Measurements from ENCODE around the gene CTNNA3. TPM values are rescaled to one million over a fixed set of nuclear protein-coding genes. Genes with fewer than 3 reads are reported as not detected.

The CTNNA3 gene
- polyA plus RNA-seq, 1 experiment = 0.26 TPM

DNA sequence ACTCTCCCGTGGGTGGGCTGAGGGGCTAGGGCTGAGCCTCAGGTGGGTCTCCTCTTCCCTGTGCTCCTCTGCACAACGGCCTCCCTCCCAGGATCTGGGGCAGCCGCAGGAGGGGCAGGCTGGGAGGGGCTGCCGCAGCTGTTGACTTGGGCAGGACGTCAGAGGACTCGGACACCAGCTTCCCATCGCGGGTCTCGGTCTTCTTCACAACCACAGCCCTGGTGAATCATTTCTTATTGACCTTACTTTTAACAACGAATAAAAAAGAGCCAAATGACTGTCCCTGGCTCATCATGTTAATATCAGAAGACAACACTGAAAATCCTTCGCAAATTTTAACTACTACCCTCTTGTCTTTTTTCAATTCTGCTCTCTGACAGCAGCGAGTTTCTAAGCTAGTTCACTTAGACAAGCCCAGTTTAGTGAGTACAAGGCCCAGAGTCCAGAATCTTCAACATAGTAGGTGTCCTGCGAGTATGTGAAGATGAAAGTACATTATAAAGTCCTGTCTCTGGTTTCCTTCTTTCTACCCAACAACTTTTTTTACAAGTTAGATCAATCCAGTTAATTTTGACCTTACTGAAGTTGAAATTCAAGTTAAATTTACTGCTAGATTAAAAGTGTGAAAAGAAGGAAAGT is 32.4 kb downstream of the CTNNA3 start:
- Histone ChIP-seq H3K27me3 (ENCODE audit: control insufficient read depth, insufficient read depth, low read length) (no peaks in the 10 kb centered on the region), H3K4me3 (ENCODE audit: low read depth, low read length) (no peak overlapping the region), H3K27ac (ENCODE audit: low read depth, low read length) (no peak overlapping the region), H3K9me3 (ENCODE audit: control insufficient read depth, insufficient read depth, low read length) (no peaks in the 10 kb centered on the region)
- ChIA-PET POLR2A (no interaction called here), CTCF (interaction anchor here (0.5 to 5.6 kb wide), 4 partner anchors 34 to 146 kb away, joined by 3 to 87 read pairs (median 16); partner anchors contain the start of gene CTNNA3)
- no peak for DNase-seq (ENCODE audit: low read depth, low spot score)
- TF ChIP-seq, protein P1, sequence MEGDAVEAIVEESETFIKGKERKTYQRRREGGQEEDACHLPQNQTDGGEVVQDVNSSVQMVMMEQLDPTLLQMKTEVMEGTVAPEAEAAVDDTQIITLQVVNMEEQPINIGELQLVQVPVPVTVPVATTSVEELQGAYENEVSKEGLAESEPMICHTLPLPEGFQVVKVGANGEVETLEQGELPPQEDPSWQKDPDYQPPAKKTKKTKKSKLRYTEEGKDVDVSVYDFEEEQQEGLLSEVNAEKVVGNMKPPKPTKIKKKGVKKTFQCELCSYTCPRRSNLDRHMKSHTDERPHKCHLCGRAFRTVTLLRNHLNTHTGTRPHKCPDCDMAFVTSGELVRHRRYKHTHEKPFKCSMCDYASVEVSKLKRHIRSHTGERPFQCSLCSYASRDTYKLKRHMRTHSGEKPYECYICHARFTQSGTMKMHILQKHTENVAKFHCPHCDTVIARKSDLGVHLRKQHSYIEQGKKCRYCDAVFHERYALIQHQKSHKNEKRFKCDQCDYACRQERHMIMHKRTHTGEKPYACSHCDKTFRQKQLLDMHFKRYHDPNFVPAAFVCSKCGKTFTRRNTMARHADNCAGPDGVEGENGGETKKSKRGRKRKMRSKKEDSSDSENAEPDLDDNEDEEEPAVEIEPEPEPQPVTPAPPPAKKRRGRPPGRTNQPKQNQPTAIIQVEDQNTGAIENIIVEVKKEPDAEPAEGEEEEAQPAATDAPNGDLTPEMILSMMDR (IDR thresholded peaks at IDR 0.05; ENCODE audit: low read depth, low read length) = no peak

DNA sequence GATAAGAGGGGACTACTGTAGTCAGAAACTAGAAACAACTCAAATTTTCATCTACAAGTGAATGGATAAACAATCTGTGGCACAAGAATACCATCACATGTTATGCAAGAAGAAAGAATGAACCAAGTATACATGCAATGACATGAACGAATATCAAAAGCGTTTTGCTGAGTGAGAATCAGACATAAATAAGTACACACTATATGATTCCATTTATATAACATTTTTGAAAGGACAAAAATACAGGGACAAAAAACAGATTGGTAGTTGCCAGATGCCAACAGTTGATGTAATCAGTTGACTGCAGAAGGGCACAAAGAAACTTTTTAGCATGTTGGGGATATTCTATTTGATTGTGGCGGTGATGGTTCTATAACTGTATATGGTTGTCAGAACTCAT is 33.6 kb downstream of the CTNNA3 start:
- no peak for DNase-seq (ENCODE audit: low read depth, low spot score)

DNA sequence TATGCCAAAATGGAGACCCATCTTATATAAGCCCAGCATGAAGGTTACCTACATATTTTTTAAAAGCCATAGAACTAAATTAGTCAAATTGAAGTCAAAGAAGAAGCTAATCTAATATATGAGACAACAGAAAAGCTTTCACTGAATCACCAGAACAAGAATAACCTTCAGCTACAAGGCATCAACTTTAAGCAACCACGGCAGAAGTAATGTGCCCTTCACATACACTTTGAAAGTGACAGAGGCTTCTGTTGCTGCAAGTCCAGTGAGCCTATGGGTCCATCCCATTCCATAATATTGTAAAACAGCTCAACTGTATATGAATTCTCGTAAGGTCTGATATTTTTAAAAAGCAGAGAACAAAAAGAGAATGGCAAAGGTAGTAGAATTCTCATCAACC is 36.5 kb downstream of the CTNNA3 start:
- no peaks in the 10 kb centered on the region for H3K27me3 ChIP-seq (ENCODE audit: control insufficient read depth, insufficient read depth, low read length)
- ChIA-PET POLR2A (no interaction called here), CTCF (interaction anchor here (1.5 to 2.2 kb wide), 2 partner anchors 38 to 120 kb away, joined by 5 to 8 read pairs; no protein-coding TSS in a partner anchor)
- H3K27ac ChIP-seq (ENCODE audit: low read depth, low read length) = no peak overlapping the region
- TF ChIP-seq, protein P1 (IDR thresholded peaks at IDR 0.05; ENCODE audit: low read depth, low read length) = no peak
- H3K4me3 ChIP-seq (ENCODE audit: low read depth, low read length) = no peak overlapping the region
- no peaks in the 10 kb centered on the region for H3K9me3 ChIP-seq (ENCODE audit: control insufficient read depth, insufficient read depth, low read length)
- DNase-seq (ENCODE audit: low read depth, low spot score) = no peak

More for the DNA sequence above, 33.6 kb downstream of the CTNNA3 start:
- TF ChIP-seq, protein P1 (IDR thresholded peaks at IDR 0.05; ENCODE audit: low read depth, low read length) = no peak
- ChIA-PET POLR2A (no interaction called here), CTCF (no interaction called here)
- H3K4me3 ChIP-seq (ENCODE audit: low read depth, low read length) = no peak overlapping the region
- no peaks in the 10 kb centered on the region for H3K9me3 ChIP-seq (ENCODE audit: control insufficient read depth, insufficient read depth, low read length)
- H3K27ac ChIP-seq (ENCODE audit: low read depth, low read length) = no peak overlapping the region
- H3K27me3 ChIP-seq (ENCODE audit: control insufficient read depth, insufficient read depth, low read length) = no peaks in the 10 kb centered on the region

DNA sequence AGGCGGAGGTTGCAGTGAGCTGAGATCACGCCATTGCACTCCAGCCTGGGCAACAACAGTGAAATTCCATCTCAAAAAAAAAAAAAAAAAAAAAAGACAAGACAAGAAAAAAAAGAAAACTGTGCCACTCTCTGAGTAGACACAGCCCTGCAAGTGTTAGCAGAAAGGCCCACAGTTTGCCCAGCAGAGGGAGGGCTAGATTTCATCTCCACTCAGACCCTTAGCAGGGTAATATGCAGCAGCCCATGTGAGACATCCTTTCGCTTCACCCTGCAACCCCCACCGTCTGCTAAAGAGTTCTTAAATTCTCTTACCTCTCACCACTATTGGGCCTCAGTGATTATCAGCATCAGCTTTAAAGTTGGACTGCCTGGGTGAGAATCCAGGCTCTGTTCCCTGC is 38.2 kb downstream of the CTNNA3 start:
- ChIA-PET CTCF (no interaction called here), POLR2A (no interaction called here)
- Histone ChIP-seq H3K9me3 (ENCODE audit: control insufficient read depth, insufficient read depth, low read length) (no peaks in the 10 kb centered on the region), H3K27me3 (ENCODE audit: control insufficient read depth, insufficient read depth, low read length) (no peaks in the 10 kb centered on the region), H3K4me3 (ENCODE audit: low read depth, low read length) (no peak overlapping the region), H3K27ac (ENCODE audit: low read depth, low read length) (no peak overlapping the region)
- TF ChIP-seq, protein P1 (IDR thresholded peaks at IDR 0.05; ENCODE audit: low read depth, low read length) = no peak
- DNase-seq (ENCODE audit: low read depth, low spot score) = no peak

DNA sequence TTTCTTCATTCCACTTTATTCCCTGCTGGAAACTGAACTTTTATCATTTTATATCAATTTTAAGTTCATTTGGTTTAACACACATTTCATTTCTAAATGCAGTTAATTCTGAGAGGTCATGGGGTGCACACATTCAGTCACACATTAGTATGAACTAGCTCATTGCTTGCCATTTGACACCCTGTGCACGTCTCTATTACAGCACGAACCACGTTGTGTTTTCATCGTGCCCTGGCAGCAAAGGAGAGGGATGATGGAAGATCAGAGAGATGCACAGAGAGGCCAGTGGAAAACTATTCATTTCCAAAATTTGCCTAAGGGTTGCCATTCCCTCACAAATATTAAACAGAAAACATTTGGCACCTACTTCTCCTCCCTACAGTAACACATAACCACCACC is 45.4 kb downstream of the CTNNA3 start:
- TF ChIP-seq, protein P1 (IDR thresholded peaks at IDR 0.05; ENCODE audit: low read depth, low read length) = no peak
- no peak overlapping the region for H3K4me3 ChIP-seq (ENCODE audit: low read depth, low read length)
- ChIA-PET POLR2A (no interaction called here), CTCF (interaction anchor here (1.7 kb wide), 1 partner anchor 15 kb away, joined by 3 read pairs; no protein-coding TSS in a partner anchor)
- DNase-seq (ENCODE audit: low read depth, low spot score) = no peak
- no peaks in the 10 kb centered on the region for H3K9me3 ChIP-seq (ENCODE audit: control insufficient read depth, insufficient read depth, low read length)
- H3K27me3 ChIP-seq (ENCODE audit: control insufficient read depth, insufficient read depth, low read length) = peaks cover 2% of the 10 kb centered on the region
- no peak overlapping the region for H3K27ac ChIP-seq (ENCODE audit: low read depth, low read length)
